Esophagus squamous epithelium (tissue), 5 donors: ENCODE measurements around the gene DYRK1A. TPM values are rescaled to one million over a fixed set of nuclear protein-coding genes. Genes with fewer than 3 reads are reported as not detected.

Source experiments
- DNase-seq: peaks from one replicate; lab custom pipeline; 2025; lab: John Stamatoyannopoulos, UW
- H3K27ac ChIP-seq, 4 donors: fragments of 200-600 bp; sonication (generic); one replicate each; pipeline ENCODE4 v1.5.1; 2016 to 2019; ENCODE audit warnings: mild to moderate bottlenecking in 1 of 4
- H3K27me3 ChIP-seq, 4 donors: fragments of 200-600 bp; sonication (generic); 1 replicate in 3 of 4; 2 replicates in 1 of 4; pipeline versions ENCODE4 v1.5.1 to v1.6.0; 2017 to 2021; ENCODE audit warnings: antibody characterized with exemption in 1 of 4
- H3K36me3 ChIP-seq, 3 donors: fragments of 200-600 bp; sonication (generic); one replicate each; pipeline ENCODE4 v1.5.1; 2016 to 2019
- H3K4me1 ChIP-seq, 3 donors: fragments of 200-600 bp; sonication (generic); one replicate each; pipeline ENCODE4 v1.5.1; 2017 to 2019
- H3K4me3 ChIP-seq, 4 donors: fragments of 200-600 bp; sonication (generic); 1 replicate in 3 of 4; 2 replicates in 1 of 4; pipeline ENCODE4 v1.5.1; 2016 to 2019; ENCODE audit warnings: mild to moderate bottlenecking in 2 of 4, moderate library complexity in 1 of 4
- H3K9me3 ChIP-seq, 3 donors: fragments of 200-600 bp; sonication (generic); one replicate each; pipeline ENCODE4 v1.5.1; 2016 to 2019
- CTCF ChIP-seq, 6 experiments: fragments of 450-650 bp in 4 of 6; fragments of 200-600 bp in 2 of 6; sonication (generic) in 2 of 6; IDR thresholded peaks; one replicate each; pipeline ENCODE4 v1.5.1; 2016 to 2019; ENCODE audit warnings: antibody characterized with exemption in 6 of 6, mild to moderate bottlenecking in 4 of 6, moderate library complexity in 4 of 6
- POLR2A ChIP-seq, 4 donors: fragments of 450-650 bp; IDR thresholded peaks; one replicate each; pipeline ENCODE4 v1.6.1; 2017; ENCODE audit warnings: antibody characterized with exemption in 4 of 4, mild to moderate bottlenecking in 4 of 4, moderate library complexity in 3 of 4
- WGBS, 2 donors: methylation state at CpG; one replicate each; pipeline ENCODE4 v1.1.5; 2018; 5-methylcytosine and 5-hydroxymethylcytosine counted together
- intact Hi-C: fragments of 100-400 bp; cut with DNase I; formaldehyde crosslinking; loops from one replicate; pipeline ENCODE4 v1.15.0; 2022
- total RNA-seq, 4 donors: library from RNA; depleted of rRNA; stranded (reverse); fragments of >200 nt; gene quantifications; one replicate each; pipeline ENCODE4 v1.1.0, GENCODE V29; 2016
- donor health status: DM: yes; HTN: yes; CAD: no.

The DYRK1A gene
- total RNA-seq, 4 donors from 2014 or later = 37.8 to 61.0 (median 45.4) TPM

- WGBS, 2 donors = 1% methylated on average over 20 to 23 of the region's 106 CpGs
- peak overlapping the region; percentile 100 for H3K27ac ChIP-seq
- no peak for DNase-seq
These were observed 774 bp upstream of the DYRK1A start for GRCh38 chr21:37365517-37366481.

GRCh38 chr21:37367336-37367702 is 746 bp downstream of the DYRK1A start:
- H3K4me3 ChIP-seq = peak overlapping the region; percentile 78 to 96 (median 85)
- peak overlapping the region; percentile 100 for H3K27ac ChIP-seq
- no peak for TF ChIP-seq POLR2A (IDR thresholded peaks at IDR 0.05)
- TF ChIP-seq CTCF (IDR thresholded peaks at IDR 0.05) = no peak
- no peaks in the 10 kb centered on the region for H3K9me3 ChIP-seq
- intact Hi-C loops = loop anchor here (2.0 kb wide), 1 partner anchor 101 kb away; the partner anchor contains the start of gene VPS26C
- no peak for DNase-seq
- WGBS, 2 donors = no CpG with 5 or more reads among the region's 61 CpGs
- H3K27me3 ChIP-seq = no peaks in the 10 kb centered on the region
- peaks cover 12 to 52% (median 32%) of the 10 kb centered on the region in 3 donors for H3K4me1 ChIP-seq
- no peaks in the 10 kb centered on the region for H3K36me3 ChIP-seq

More at GRCh38 chr21:37365517-37366481, 774 bp upstream of the DYRK1A start:
- H3K4me3 ChIP-seq = peak overlapping the region; percentile 78 to 96 (median 85)
- H3K27me3 ChIP-seq = no peaks in the 10 kb centered on the region
- intact Hi-C loops = loop anchor here (2.0 kb wide), 1 partner anchor 99 kb away; the partner anchor contains the start of gene VPS26C
- TF ChIP-seq POLR2A (IDR thresholded peaks at IDR 0.05) = peak in 2 of 4 donors; percentile 74 to 78
- TF ChIP-seq CTCF (IDR thresholded peaks at IDR 0.05) = peak in 2 of 6 experiments; percentile 7 to 11
- no peaks in the 10 kb centered on the region for H3K9me3 ChIP-seq
- H3K36me3 ChIP-seq = no peaks in the 10 kb centered on the region
- peaks cover 12 to 37% (median 23%) of the 10 kb centered on the region in 3 donors for H3K4me1 ChIP-seq

- peak overlapping the region; percentile 100 for H3K27ac ChIP-seq
- no peak for DNase-seq
- TF ChIP-seq POLR2A (IDR thresholded peaks at IDR 0.05) (peak in 1 of 4 donors; percentile 46), CTCF (IDR thresholded peaks at IDR 0.05) (no peak)
- WGBS, 2 donors = 0% methylated on average over 7 to 10 of the region's 68 CpGs
- no peaks in the 10 kb centered on the region for H3K27me3 ChIP-seq
- no peaks in the 10 kb centered on the region for H3K36me3 ChIP-seq
- H3K9me3 ChIP-seq = no peaks in the 10 kb centered on the region
- H3K4me1 ChIP-seq = peaks cover 12 to 58% (median 36%) of the 10 kb centered on the region in 3 donors
- H3K4me3 ChIP-seq = peak overlapping the region; percentile 78 to 96 (median 85)
- intact Hi-C loops = loop anchor here (2.0 kb wide), 1 partner anchor 101 kb away; the partner anchor contains the start of gene VPS26C
These were observed 1.3 kb downstream of the DYRK1A start for GRCh38 chr21:37367703-37368540.

GRCh38 chr21:37368541-37369279 is 2.1 kb downstream of the DYRK1A start:
- Histone ChIP-seq H3K9me3 (no peaks in the 10 kb centered on the region), H3K36me3 (no peaks in the 10 kb centered on the region), H3K27ac (peak overlapping the region; percentile 100), H3K4me3 (peak overlapping the region; percentile 78 to 96 (median 85)), H3K4me1 (peaks cover 12 to 66% (median 43%) of the 10 kb centered on the region in 3 donors), H3K27me3 (no peaks in the 10 kb centered on the region)
- intact Hi-C loops = no loop called here
- no peak for DNase-seq
- 3 to 6% methylated on average over 7 to 9 of the region's 9 CpGs for WGBS, 2 donors
- TF ChIP-seq POLR2A (IDR thresholded peaks at IDR 0.05) (peak in 2 of 4 donors; percentile 6 to 39), CTCF (IDR thresholded peaks at IDR 0.05) (no peak)
